CD4-positive, CD25-positive, alpha-beta regulatory T cell (primary cell): ENCODE results near the gene DNAH14. TPM values are rescaled to one million over a fixed set of nuclear protein-coding genes. Genes with fewer than 3 reads are reported as not detected.
"Not testable (repeated sequence)": the region's sequence is repeated elsewhere in the genome, so short reads cannot be mapped to it uniquely, and the experiment has no call there.

Experiments
- ATAC-seq, 2 donors: fragments of 150-1000 bp; cut with Tn5 transposase; one replicate each; pipeline ENCODE4 v1.10.0; 2021; ENCODE audit warnings: low read depth in 2 of 2, moderate number of reproducible peaks in 2 of 2, moderate library complexity in 1 of 2
- DNase-seq, 3 donors: peaks; one replicate each; pipeline versions ENCODE4 v3.0.0 to v3.0.0-alpha.2; 2012 to 2022; ENCODE audit warnings: mixed read lengths in 1 of 3
- H3K27ac ChIP-seq: one replicate; pipeline ENCODE4 v1.7.0; 2013; ENCODE audit warnings: mild to moderate bottlenecking, low read length; ENCODE audit not compliant: insufficient read depth, poor library complexity, severe bottlenecking
- H3K27me3 ChIP-seq: one replicate; pipeline ENCODE4 v1.7.0; 2013; ENCODE audit warnings: low read length; ENCODE audit not compliant: control insufficient read depth, insufficient read depth
- H3K36me3 ChIP-seq: one replicate; pipeline ENCODE4 v1.7.0; 2013; ENCODE audit warnings: mild to moderate bottlenecking, low read length, moderate library complexity; ENCODE audit not compliant: control insufficient read depth, insufficient read depth
- H3K4me1 ChIP-seq: 2 replicates; pipeline ENCODE4 v1.7.0; 2013; ENCODE audit warnings: mild to moderate bottlenecking, low read length; ENCODE audit not compliant: insufficient read depth, control insufficient read depth, poor library complexity, severe bottlenecking
- H3K4me3 ChIP-seq: one replicate; pipeline ENCODE4 v1.7.0; 2013; ENCODE audit warnings: low read depth, mild to moderate bottlenecking, low read length, moderate library complexity
- H3K9me3 ChIP-seq, 2 experiments: 1 replicate in 1 of 2; 2 replicates in 1 of 2; pipeline ENCODE4 v1.7.0; 2013; ENCODE audit warnings: low read length in 2 of 2, mild to moderate bottlenecking in 1 of 2, moderate library complexity in 1 of 2; ENCODE audit not compliant: control insufficient read depth in 2 of 2
- H3K27ac Mint-ChIP-seq, 3 donors: one replicate each; pipeline ENCODE4 v1.8.0; 2020 to 2022; ENCODE audit warnings: mild to moderate bottlenecking in 3 of 3, mixed read lengths in 3 of 3, moderate library complexity in 2 of 3
- H3K27me3 Mint-ChIP-seq: one replicate; pipeline ENCODE4 v1.8.0; 2022; ENCODE audit warnings: mild to moderate bottlenecking, mixed read lengths
- H3K36me3 Mint-ChIP-seq: one replicate; pipeline ENCODE4 v1.8.0; 2020; ENCODE audit warnings: mixed read lengths
- H3K4me1 Mint-ChIP-seq, 4 donors: one replicate each; pipeline ENCODE4 v1.8.0; 2020 to 2022; ENCODE audit warnings: mixed read lengths in 4 of 4, mild to moderate bottlenecking in 1 of 4
- H3K4me3 Mint-ChIP-seq, 4 donors: one replicate each; pipeline ENCODE4 v1.8.0; 2020 to 2022; ENCODE audit warnings: mild to moderate bottlenecking in 4 of 4, mixed read lengths in 4 of 4, moderate library complexity in 3 of 4
- H3K9me3 Mint-ChIP-seq, 7 donors: one replicate each; pipeline ENCODE4 v1.8.0; 2020 to 2022; ENCODE audit warnings: mixed read lengths in 7 of 7, mild to moderate bottlenecking in 3 of 7, moderate library complexity in 2 of 7
- polyA plus RNA-seq, 4 donors: library from polyadenylated mRNA; unstranded; fragments of 300-500 nt; fragmentation: Illumina TruSeq; gene quantifications; one replicate each; pipeline ENCODE4 v1.2.3, GENCODE V29; 2021
- total RNA-seq: library from RNA; stranded (reverse); gene quantifications from one replicate; pipeline ENCODE4 v1.2.3, GENCODE V29; 2022

Gene DNAH14
- total and polyA plus RNA-seq, 5 donors from 2014 or later: 0.02 to 0.13 TPM; not detected in 3

DNA sequence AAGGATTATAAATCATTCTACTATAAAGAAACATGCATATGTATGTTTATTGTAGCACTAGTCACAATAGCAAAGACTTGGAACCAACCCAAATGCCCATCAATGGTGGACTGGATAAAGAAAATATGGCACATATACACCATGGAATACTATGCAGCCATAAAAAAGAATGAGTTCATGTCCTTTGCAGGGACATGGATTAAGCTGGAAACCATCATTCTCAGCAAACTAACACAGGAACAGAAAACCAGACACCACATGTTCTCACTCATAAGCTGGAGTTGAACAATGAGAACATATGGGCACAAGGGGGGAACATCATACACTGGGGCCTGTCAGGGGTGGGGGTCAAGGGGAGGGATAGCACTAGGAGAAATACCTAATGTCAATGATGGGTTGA lies 300.0 kb downstream of the DNAH14 start:
- H3K4me1 ChIP-seq, H3K27ac Mint-ChIP-seq, H3K27me3 Mint-ChIP-seq, H3K4me3 Mint-ChIP-seq, H3K36me3 ChIP-seq, DNase-seq, H3K36me3 Mint-ChIP-seq, H3K9me3 ChIP-seq, H3K9me3 Mint-ChIP-seq, H3K27ac ChIP-seq, H3K4me3 ChIP-seq, ATAC-seq, H3K27me3 ChIP-seq, H3K4me1 Mint-ChIP-seq: not testable (repeated sequence)

DNA sequence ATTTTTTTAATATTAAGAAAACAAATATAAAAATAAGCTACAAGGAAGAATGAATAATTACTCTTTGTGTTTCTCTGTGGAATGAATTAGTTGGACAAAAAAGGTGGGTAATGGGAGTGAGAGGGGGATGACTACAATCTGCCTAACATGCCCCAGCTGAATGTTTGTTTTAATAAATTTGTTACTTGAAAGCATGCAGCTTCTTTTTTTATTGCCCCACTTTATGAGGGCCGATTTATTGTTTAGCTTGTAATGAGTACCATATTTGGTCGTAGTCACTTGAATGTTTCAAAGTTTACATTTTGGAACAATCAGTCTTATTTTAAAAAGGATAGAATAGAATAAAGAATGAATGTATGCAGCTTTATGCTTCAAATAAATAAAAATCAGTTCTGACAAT lies 301.0 kb downstream of the DNAH14 start:
- H3K27me3 ChIP-seq: no peaks in the 10 kb centered on the region
- H3K27ac Mint-ChIP-seq: no peak overlapping the region
- no peak overlapping the region for H3K4me3 Mint-ChIP-seq
- DNase-seq: no peak
- H3K27me3 Mint-ChIP-seq: no peaks in the 10 kb centered on the region
- no peak overlapping the region for H3K4me3 ChIP-seq
- H3K27ac ChIP-seq: no peak overlapping the region
- no peaks in the 10 kb centered on the region for H3K36me3 ChIP-seq
- ATAC-seq: no peak
- H3K36me3 Mint-ChIP-seq: no peaks in the 10 kb centered on the region
- H3K9me3 Mint-ChIP-seq: peaks cover 0 to 6% (median 0%) of the 10 kb centered on the region in 7 donors
- H3K4me1 ChIP-seq: no peaks in the 10 kb centered on the region
- no peaks in the 10 kb centered on the region for H3K9me3 ChIP-seq
- H3K4me1 Mint-ChIP-seq: no peaks in the 10 kb centered on the region

DNA sequence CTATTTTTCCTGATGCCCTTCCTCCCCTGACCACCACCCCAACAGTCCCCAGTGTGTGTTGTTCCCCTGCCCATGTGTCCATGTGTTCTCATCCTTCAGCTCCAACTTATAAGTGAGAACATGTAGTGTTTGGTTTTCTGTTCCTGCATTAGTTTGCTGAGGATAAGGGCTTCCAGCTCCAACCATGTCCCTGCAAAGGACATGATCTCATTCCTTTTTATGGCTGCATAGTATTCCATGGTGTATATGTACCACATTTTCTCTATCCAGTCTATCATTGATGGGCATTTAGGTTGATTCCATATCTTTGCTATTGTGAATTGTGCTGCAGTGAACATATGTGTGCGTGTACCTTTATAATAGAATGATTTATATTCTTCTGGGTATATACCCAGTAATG lies 303.5 kb downstream of the DNAH14 start:
- not testable (repeated sequence) for H3K27me3 Mint-ChIP-seq, H3K9me3 ChIP-seq, DNase-seq, H3K27me3 ChIP-seq, H3K4me1 ChIP-seq, H3K4me3 Mint-ChIP-seq, ATAC-seq, H3K27ac Mint-ChIP-seq, H3K36me3 ChIP-seq, H3K27ac ChIP-seq, H3K4me1 Mint-ChIP-seq, H3K4me3 ChIP-seq, H3K36me3 Mint-ChIP-seq
- peaks cover 2 to 11% (median 6%) of the 10 kb centered on the region in 7 donors for H3K9me3 Mint-ChIP-seq

DNA sequence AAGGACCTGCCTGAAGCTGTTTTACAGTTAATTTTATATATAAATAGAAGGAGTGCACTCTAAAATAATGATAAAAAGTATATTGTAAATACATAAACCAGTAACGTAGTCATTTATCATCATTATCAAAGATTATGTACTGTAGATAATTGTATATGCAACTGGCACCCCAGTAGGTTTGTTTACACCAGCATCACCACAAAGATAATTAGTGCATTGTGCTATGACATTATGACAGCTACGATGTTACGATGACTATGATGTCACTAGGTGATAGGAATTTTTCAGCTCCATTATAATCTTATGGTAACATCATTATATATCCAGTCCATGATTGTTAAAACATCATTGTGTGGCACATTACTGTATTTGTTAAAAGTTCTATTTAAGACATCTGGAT lies 313.1 kb downstream of the DNAH14 start:
- H3K27me3 Mint-ChIP-seq: peaks cover 4% of the 10 kb centered on the region
- Histone ChIP-seq H3K27ac (no peak overlapping the region), H3K4me3 (no peak overlapping the region), H3K36me3 (no peaks in the 10 kb centered on the region), H3K4me1 (no peaks in the 10 kb centered on the region), H3K27me3 (no peaks in the 10 kb centered on the region), H3K9me3 (peaks cover 0 to 5% of the 10 kb centered on the region in 2 experiments)
- no peak overlapping the region for H3K27ac Mint-ChIP-seq
- no peaks in the 10 kb centered on the region for H3K4me1 Mint-ChIP-seq
- ATAC-seq (no peak), DNase-seq (no peak)
- peaks cover 0 to 21% (median 9%) of the 10 kb centered on the region in 7 donors for H3K9me3 Mint-ChIP-seq
- no peak overlapping the region for H3K4me3 Mint-ChIP-seq
- H3K36me3 Mint-ChIP-seq: peaks cover 4% of the 10 kb centered on the region

DNA sequence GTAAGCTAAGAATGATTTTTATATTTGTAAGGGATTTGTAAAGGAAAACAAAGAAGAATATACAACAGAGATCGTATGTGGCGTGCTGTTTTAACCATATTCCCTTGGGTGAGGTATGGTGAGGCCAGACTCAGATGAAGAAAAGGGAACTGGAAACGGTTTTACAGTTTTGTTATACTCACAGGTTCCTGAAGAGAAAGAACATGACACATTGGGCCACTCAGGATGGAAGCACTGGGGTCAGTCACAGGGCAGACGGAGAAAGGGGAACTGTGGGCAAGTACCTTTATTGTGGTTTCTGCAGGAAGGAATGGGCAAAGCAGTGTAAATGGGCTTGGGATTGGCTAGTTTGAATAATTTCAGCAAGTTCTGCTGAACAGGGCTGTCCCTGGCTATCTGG lies 321.0 kb downstream of the DNAH14 start:
- Histone ChIP-seq H3K27ac (no peak overlapping the region), H3K4me1 (no peaks in the 10 kb centered on the region), H3K4me3 (no peak overlapping the region), H3K9me3 (no peaks in the 10 kb centered on the region), H3K27me3 (peaks cover 6% of the 10 kb centered on the region), H3K36me3 (no peaks in the 10 kb centered on the region)
- ATAC-seq (no peak), DNase-seq (no peak)
- Mint-ChIP-seq H3K4me3 (no peak overlapping the region), H3K4me1 (no peaks in the 10 kb centered on the region), H3K36me3 (no peaks in the 10 kb centered on the region), H3K27me3 (no peaks in the 10 kb centered on the region), H3K27ac (no peak overlapping the region), H3K9me3 (peaks cover 0 to 4% (median 2%) of the 10 kb centered on the region in 7 donors)

DNA sequence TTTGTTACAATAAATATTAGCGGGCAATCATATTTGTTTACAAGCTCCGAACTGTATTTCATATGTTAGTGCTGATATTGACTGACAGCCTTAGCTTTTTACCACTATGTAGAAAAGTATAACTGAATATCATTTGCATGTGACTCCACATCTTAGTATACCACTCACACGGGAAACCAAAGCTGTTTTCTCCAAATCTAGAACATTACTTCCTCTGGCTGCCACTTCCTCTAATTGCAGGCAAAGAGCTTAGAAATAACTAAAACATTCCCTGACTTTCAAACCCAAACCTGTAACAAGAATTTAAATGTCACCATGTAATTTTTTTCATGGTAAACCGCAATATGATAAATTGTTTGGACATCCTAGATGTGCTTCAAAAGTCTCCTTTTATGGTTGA lies 323.7 kb downstream of the DNAH14 start:
- H3K9me3 ChIP-seq: no peaks in the 10 kb centered on the region
- H3K27ac Mint-ChIP-seq: no peak overlapping the region
- no peaks in the 10 kb centered on the region for H3K36me3 ChIP-seq
- DNase-seq (no peak), ATAC-seq (no peak)
- H3K27ac ChIP-seq: no peak overlapping the region
- peaks cover 7% of the 10 kb centered on the region for H3K27me3 ChIP-seq
- H3K36me3 Mint-ChIP-seq: no peaks in the 10 kb centered on the region
- H3K9me3 Mint-ChIP-seq: no peaks in the 10 kb centered on the region
- H3K4me1 Mint-ChIP-seq: no peaks in the 10 kb centered on the region
- no peak overlapping the region for H3K4me3 ChIP-seq
- H3K4me3 Mint-ChIP-seq: no peak overlapping the region
- peaks cover 6% of the 10 kb centered on the region for H3K27me3 Mint-ChIP-seq
- H3K4me1 ChIP-seq: no peaks in the 10 kb centered on the region

DNA sequence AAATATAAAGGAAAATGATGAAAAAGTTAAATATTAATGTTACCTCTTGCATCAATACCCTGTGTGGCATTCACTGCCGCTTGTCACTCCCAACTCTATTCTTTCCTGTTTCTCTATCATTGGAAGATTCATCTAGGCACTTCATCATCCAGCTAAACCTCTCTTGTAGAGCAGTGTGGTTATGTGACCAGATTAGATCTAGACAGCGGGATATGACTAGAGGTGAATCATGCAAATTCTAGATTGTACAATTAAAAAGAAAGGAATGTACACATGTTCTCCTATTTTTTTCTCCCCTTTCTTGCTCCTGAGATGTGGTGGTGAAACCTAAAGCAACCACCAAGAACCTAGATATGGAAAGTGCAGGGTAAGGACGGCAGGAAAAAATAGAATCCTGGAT lies 324.3 kb downstream of the DNAH14 start:
- Mint-ChIP-seq H3K27ac (no peak overlapping the region), H3K36me3 (no peaks in the 10 kb centered on the region), H3K27me3 (peaks cover 6% of the 10 kb centered on the region), H3K4me3 (no peak overlapping the region), H3K9me3 (no peaks in the 10 kb centered on the region), H3K4me1 (no peaks in the 10 kb centered on the region)
- H3K36me3 ChIP-seq: no peaks in the 10 kb centered on the region
- ATAC-seq (no peak), DNase-seq (no peak)
- H3K27me3 ChIP-seq: peaks cover 7% of the 10 kb centered on the region
- no peak overlapping the region for H3K4me3 ChIP-seq
- no peak overlapping the region for H3K27ac ChIP-seq
- H3K9me3 ChIP-seq: no peaks in the 10 kb centered on the region
- no peaks in the 10 kb centered on the region for H3K4me1 ChIP-seq

DNA sequence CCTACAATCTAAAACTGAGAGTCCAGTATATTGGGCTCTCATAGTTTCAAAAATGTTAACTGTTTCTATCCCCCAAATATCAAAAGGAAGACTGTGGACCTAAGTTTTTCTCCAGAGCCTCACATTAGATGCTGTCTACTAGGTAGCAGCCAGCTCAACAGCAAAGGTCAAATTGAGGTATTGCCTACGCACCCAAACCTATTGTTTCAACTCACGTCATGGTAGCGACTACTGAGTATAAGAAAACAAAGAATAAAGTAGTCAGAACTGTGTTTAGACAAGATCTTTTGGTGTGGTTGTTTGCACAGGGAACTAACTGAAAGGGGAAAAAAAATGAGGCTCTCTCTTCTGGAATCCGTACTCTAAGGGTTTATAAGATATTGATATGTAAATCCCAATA lies 325.2 kb downstream of the DNAH14 start:
- ATAC-seq (no peak), DNase-seq (no peak)
- Mint-ChIP-seq H3K4me1 (no peaks in the 10 kb centered on the region), H3K4me3 (no peak overlapping the region), H3K9me3 (no peaks in the 10 kb centered on the region), H3K36me3 (no peaks in the 10 kb centered on the region), H3K27ac (no peak overlapping the region), H3K27me3 (peaks cover 6% of the 10 kb centered on the region)
- Histone ChIP-seq H3K4me3 (no peak overlapping the region), H3K27ac (no peak overlapping the region), H3K36me3 (no peaks in the 10 kb centered on the region), H3K4me1 (no peaks in the 10 kb centered on the region), H3K9me3 (no peaks in the 10 kb centered on the region), H3K27me3 (peaks cover 7% of the 10 kb centered on the region)
